Measurements from ENCODE around the gene STRN4. TPM values are rescaled to one million over a fixed set of nuclear protein-coding genes. Genes with fewer than 3 reads are reported as not detected.

STRN4 gene
- total and polyA plus RNA-seq, 9 of the 15 experiments (the other 6 are each of a cell fraction or from before 2014, with no cell fraction given): 0.62 to 83.7 (median 36.9) TPM

DNA sequence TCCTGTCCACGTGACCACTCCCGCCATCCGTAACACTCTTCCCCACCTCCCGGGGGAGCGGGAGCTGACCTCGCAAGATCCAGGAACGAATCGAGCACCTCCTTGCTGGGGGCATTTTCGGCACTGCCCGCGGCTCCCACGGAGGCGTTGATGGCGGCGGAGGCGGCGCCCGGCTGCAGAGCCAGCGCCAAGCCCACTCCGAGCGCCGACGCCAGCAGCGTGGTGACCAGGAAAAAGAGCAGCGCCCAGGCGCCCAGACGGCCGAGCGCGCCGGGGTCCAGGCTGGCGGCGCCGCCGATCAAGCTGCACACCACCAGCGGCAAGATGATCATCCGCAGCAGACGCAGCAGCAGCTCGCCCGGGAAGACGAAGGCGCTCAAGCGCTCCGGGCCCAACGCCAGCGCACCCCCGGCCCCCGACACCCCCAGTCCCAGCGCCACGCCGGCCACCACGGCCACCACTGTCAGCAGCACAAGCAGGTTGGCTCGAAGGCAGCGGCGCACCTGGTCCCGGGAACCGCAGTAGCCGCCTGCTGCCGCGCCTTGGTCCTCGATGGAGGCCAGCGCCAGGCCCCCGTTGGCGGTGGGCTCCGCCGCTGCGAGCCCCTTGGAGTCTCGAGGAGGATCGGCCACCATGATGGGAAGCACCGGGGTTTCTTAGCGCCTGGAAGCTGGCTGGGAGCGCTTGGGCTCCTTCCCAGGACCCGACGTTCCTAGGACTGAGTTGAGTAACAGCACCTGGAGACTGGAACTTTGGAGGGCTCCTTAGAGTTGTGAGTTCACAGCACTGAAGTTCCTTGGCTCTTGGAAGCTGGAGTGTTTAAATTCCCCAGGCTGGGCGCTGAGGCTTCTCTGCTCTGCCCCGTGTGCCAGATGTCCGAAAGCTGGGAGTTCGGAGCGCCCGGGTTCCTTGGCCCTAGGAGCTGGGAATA is 41.3 kb upstream of the STRN4 start (continued):
- TF ChIP-seq, protein P1, sequence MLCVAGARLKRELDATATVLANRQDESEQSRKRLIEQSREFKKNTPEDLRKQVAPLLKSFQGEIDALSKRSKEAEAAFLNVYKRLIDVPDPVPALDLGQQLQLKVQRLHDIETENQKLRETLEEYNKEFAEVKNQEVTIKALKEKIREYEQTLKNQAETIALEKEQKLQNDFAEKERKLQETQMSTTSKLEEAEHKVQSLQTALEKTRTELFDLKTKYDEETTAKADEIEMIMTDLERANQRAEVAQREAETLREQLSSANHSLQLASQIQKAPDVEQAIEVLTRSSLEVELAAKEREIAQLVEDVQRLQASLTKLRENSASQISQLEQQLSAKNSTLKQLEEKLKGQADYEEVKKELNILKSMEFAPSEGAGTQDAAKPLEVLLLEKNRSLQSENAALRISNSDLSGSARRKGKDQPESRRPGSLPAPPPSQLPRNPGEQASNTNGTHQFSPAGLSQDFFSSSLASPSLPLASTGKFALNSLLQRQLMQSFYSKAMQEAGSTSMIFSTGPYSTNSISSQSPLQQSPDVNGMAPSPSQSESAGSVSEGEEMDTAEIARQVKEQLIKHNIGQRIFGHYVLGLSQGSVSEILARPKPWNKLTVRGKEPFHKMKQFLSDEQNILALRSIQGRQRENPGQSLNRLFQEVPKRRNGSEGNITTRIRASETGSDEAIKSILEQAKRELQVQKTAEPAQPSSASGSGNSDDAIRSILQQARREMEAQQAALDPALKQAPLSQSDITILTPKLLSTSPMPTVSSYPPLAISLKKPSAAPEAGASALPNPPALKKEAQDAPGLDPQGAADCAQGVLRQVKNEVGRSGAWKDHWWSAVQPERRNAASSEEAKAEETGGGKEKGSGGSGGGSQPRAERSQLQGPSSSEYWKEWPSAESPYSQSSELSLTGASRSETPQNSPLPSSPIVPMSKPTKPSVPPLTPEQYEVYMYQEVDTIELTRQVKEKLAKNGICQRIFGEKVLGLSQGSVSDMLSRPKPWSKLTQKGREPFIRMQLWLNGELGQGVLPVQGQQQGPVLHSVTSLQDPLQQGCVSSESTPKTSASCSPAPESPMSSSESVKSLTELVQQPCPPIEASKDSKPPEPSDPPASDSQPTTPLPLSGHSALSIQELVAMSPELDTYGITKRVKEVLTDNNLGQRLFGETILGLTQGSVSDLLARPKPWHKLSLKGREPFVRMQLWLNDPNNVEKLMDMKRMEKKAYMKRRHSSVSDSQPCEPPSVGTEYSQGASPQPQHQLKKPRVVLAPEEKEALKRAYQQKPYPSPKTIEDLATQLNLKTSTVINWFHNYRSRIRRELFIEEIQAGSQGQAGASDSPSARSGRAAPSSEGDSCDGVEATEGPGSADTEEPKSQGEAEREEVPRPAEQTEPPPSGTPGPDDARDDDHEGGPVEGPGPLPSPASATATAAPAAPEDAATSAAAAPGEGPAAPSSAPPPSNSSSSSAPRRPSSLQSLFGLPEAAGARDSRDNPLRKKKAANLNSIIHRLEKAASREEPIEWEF (CRISPR knock-in tag; IDR thresholded peaks at IDR 0.05): no peak
- no peak for TF ChIP-seq PTBP1 (IDR thresholded peaks at IDR 0.05; ENCODE audit: low read depth, low read length)
- TF ChIP-seq E2F3 (CRISPR knock-in tag; IDR thresholded peaks at IDR 0.05): 0 out of 2 replicates have a peak, but pooled peaks have one; percentile 36
- TF ChIP-seq, protein P2, sequence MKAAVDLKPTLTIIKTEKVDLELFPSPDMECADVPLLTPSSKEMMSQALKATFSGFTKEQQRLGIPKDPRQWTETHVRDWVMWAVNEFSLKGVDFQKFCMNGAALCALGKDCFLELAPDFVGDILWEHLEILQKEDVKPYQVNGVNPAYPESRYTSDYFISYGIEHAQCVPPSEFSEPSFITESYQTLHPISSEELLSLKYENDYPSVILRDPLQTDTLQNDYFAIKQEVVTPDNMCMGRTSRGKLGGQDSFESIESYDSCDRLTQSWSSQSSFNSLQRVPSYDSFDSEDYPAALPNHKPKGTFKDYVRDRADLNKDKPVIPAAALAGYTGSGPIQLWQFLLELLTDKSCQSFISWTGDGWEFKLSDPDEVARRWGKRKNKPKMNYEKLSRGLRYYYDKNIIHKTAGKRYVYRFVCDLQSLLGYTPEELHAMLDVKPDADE (conservative IDR thresholded peaks at IDR 0.05; ENCODE audit: control insufficient read depth, low read depth, low read length): peak; percentile 64; the same call in 1 of the 2 replicates
- no peak for TF ChIP-seq TARDBP (IDR thresholded peaks at IDR 0.05)
- TF ChIP-seq MYNN (IDR thresholded peaks at IDR 0.05): no peak
- TF ChIP-seq MYNN (CRISPR knock-in tag; IDR thresholded peaks at IDR 0.05): no peak
- peak; percentile 93; the same call in 1 of the 2 replicates for TF ChIP-seq KAT7 (CRISPR knock-in tag; IDR thresholded peaks at IDR 0.05; ENCODE audit: borderline replicate concordance)
- TF ChIP-seq BHLHE40 (IDR thresholded peaks at IDR 0.05; ENCODE audit: low read length): peak; percentile 61; the same call in 1 of the 2 replicates
- TF ChIP-seq, protein P3, sequence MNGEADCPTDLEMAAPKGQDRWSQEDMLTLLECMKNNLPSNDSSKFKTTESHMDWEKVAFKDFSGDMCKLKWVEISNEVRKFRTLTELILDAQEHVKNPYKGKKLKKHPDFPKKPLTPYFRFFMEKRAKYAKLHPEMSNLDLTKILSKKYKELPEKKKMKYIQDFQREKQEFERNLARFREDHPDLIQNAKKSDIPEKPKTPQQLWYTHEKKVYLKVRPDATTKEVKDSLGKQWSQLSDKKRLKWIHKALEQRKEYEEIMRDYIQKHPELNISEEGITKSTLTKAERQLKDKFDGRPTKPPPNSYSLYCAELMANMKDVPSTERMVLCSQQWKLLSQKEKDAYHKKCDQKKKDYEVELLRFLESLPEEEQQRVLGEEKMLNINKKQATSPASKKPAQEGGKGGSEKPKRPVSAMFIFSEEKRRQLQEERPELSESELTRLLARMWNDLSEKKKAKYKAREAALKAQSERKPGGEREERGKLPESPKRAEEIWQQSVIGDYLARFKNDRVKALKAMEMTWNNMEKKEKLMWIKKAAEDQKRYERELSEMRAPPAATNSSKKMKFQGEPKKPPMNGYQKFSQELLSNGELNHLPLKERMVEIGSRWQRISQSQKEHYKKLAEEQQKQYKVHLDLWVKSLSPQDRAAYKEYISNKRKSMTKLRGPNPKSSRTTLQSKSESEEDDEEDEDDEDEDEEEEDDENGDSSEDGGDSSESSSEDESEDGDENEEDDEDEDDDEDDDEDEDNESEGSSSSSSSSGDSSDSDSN (IDR thresholded peaks at IDR 0.05; ENCODE audit: borderline replicate concordance in 1 of 2, low read depth in 2 of 2, low read length in 2 of 2): peak; percentile 47 to 79; a peak in 1 of 4 replicates
- TF ChIP-seq, protein P4, sequence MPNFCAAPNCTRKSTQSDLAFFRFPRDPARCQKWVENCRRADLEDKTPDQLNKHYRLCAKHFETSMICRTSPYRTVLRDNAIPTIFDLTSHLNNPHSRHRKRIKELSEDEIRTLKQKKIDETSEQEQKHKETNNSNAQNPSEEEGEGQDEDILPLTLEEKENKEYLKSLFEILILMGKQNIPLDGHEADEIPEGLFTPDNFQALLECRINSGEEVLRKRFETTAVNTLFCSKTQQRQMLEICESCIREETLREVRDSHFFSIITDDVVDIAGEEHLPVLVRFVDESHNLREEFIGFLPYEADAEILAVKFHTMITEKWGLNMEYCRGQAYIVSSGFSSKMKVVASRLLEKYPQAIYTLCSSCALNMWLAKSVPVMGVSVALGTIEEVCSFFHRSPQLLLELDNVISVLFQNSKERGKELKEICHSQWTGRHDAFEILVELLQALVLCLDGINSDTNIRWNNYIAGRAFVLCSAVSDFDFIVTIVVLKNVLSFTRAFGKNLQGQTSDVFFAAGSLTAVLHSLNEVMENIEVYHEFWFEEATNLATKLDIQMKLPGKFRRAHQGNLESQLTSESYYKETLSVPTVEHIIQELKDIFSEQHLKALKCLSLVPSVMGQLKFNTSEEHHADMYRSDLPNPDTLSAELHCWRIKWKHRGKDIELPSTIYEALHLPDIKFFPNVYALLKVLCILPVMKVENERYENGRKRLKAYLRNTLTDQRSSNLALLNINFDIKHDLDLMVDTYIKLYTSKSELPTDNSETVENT (CRISPR knock-in tag; IDR thresholded peaks at IDR 0.05): 0 out of 2 replicates have a peak, but pooled peaks have one; percentile 21
- TF ChIP-seq PCBP1 (IDR thresholded peaks at IDR 0.05; ENCODE audit: low read depth, low read length, poor library complexity, severe bottlenecking): peak; percentile 71
